K562 (cell line): Measurements from ENCODE around the gene INTS2.
"Not testable (repeated sequence)": the region's sequence is repeated elsewhere in the genome, so short reads cannot be mapped to it uniquely, and the experiment has no call there.

ENCODE experiments used
- TEAD4 ChIP-seq, 2 experiments: sonication (generic) in 1 of 2; formaldehyde crosslinking in 1 of 2; IDR thresholded peaks; 2 replicates each; pipeline versions ENCODE4 v1.6.1 to v1.8.0; 2012 to 2022; ENCODE audit warnings: borderline replicate concordance in 1 of 2, inconsistent platforms in 1 of 2, low read length in 1 of 2, mild to moderate bottlenecking in 1 of 2, missing genetic modification reagents in 1 of 2
- ZNF717 ChIP-seq: fragments of 250-450 bp; sonication (Bioruptor Pico); IDR thresholded peaks from 2 replicates; pipeline ENCODE4 v1.5.0; 2021
- TF ChIP-seq, protein P1 (sequence below), 3 experiments: IDR thresholded peaks in 2 of 3; conservative IDR thresholded peaks in 1 of 3; 2 replicates each; pipeline ENCODE4 v1.5.1; 2011 to 2012; ENCODE audit warnings: low read length in 3 of 3, mild to moderate bottlenecking in 3 of 3, control low read depth in 2 of 3, improper control_type of control experiment in 1 of 3, inconsistent platforms in 1 of 3, low read depth in 1 of 3, mixed read lengths in 1 of 3, moderate library complexity in 1 of 3; ENCODE audit not compliant: insufficient read depth in 2 of 3

DNA sequence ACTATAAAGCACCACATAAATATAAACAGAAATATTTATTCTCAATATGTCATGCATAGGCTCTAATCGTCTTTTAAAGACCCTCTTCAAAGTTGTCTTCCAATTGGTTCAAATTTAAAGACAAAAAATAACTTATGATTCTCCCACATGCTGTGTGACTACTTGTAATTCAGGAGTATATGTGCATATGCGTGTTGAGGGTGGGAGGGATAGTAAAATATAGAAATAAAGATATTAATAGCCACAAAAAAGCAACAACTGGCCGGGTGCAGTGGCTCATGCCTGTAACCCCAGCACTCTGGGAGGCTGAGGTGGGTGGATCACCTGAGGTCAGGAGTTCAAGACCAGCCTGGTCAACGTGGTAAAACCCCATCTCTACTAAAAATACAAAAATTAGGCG, 33.5 kb downstream of the INTS2 start:
- TF ChIP-seq, protein P1, sequence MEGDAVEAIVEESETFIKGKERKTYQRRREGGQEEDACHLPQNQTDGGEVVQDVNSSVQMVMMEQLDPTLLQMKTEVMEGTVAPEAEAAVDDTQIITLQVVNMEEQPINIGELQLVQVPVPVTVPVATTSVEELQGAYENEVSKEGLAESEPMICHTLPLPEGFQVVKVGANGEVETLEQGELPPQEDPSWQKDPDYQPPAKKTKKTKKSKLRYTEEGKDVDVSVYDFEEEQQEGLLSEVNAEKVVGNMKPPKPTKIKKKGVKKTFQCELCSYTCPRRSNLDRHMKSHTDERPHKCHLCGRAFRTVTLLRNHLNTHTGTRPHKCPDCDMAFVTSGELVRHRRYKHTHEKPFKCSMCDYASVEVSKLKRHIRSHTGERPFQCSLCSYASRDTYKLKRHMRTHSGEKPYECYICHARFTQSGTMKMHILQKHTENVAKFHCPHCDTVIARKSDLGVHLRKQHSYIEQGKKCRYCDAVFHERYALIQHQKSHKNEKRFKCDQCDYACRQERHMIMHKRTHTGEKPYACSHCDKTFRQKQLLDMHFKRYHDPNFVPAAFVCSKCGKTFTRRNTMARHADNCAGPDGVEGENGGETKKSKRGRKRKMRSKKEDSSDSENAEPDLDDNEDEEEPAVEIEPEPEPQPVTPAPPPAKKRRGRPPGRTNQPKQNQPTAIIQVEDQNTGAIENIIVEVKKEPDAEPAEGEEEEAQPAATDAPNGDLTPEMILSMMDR (IDR thresholded peaks at IDR 0.05 in 2 of 3, conservative IDR thresholded peaks at IDR 0.05 in 1 of 3; ENCODE audit: insufficient read depth in 2 of 3, low read depth in 1 of 3, low read length in 3 of 3): not testable (repeated sequence)
- not testable (repeated sequence) for TF ChIP-seq TEAD4 (IDR thresholded peaks at IDR 0.05; ENCODE audit: low read length); TEAD4 (CRISPR knock-in tag; IDR thresholded peaks at IDR 0.05; ENCODE audit: borderline replicate concordance); ZNF717 (CRISPR knock-in tag)
